HepG2 (cell line): Measurements from ENCODE around the gene INPP5E. TPM values are rescaled to one million over a fixed set of nuclear protein-coding genes. Genes with fewer than 3 reads are reported as not detected.

ENCODE experiments used
- BRCA1 ChIP-seq: sonication (generic); formaldehyde crosslinking; IDR thresholded peaks from 2 replicates; pipeline ENCODE4 v1.4.0; 2020; ENCODE audit warnings: missing genetic modification reagents
- BRD4 ChIP-seq: sonication (generic); formaldehyde crosslinking; IDR thresholded peaks from 2 replicates; pipeline ENCODE4 v1.4.0; 2020; ENCODE audit warnings: missing genetic modification reagents
- CSRNP1 ChIP-seq: sonication (generic); formaldehyde crosslinking; IDR thresholded peaks from 2 replicates; pipeline ENCODE4 v1.8.1; 2023; ENCODE audit warnings: mild to moderate bottlenecking, missing genetic modification reagents
- E2F5 ChIP-seq: sonication (generic); formaldehyde crosslinking; conservative IDR thresholded peaks from 2 replicates; pipeline ENCODE4 v1.4.0; 2020; ENCODE audit warnings: missing genetic modification reagents
- ELF1 ChIP-seq: sonication (generic); formaldehyde crosslinking; IDR thresholded peaks from 2 replicates; pipeline ENCODE4 v1.4.0; 2020; ENCODE audit warnings: missing genetic modification reagents
- FUBP1 ChIP-seq: sonication (generic); formaldehyde crosslinking; IDR thresholded peaks from 2 replicates; pipeline ENCODE4 v1.5.1; 2020; ENCODE audit warnings: missing genetic modification reagents, mild to moderate bottlenecking, borderline replicate concordance
- GPBP1L1 ChIP-seq: sonication (generic); formaldehyde crosslinking; IDR thresholded peaks from 2 replicates; pipeline ENCODE4 v1.5.0; 2020; ENCODE audit warnings: mild to moderate bottlenecking, missing genetic modification reagents
- KDM2A ChIP-seq: sonication (generic); formaldehyde crosslinking; IDR thresholded peaks from 2 replicates; pipeline ENCODE4 v1.4.0; 2020; ENCODE audit warnings: low read depth, missing genetic modification reagents, borderline replicate concordance
- MED1 ChIP-seq: sonication (generic); formaldehyde crosslinking; IDR thresholded peaks from 2 replicates; pipeline ENCODE4 v1.4.0; 2020; ENCODE audit warnings: missing genetic modification reagents
- NFAT5 ChIP-seq: sonication (generic); formaldehyde crosslinking; IDR thresholded peaks from 2 replicates; pipeline ENCODE4 v1.4.0; 2020; ENCODE audit warnings: missing genetic modification reagents
- POLR2A ChIP-seq, 2 experiments: IDR thresholded peaks; 2 replicates each; pipeline ENCODE4 v1.6.1; 2011; ENCODE audit warnings: low read depth in 2 of 2, low read length in 2 of 2, mild to moderate bottlenecking in 1 of 2, moderate library complexity in 1 of 2; ENCODE audit not compliant: insufficient read depth in 1 of 2
- RFX5 ChIP-seq: IDR thresholded peaks from 2 replicates; pipeline ENCODE4 v1.6.1; 2011; ENCODE audit warnings: low read depth, low read length, improper control_type of control experiment
- SKI ChIP-seq: fragments of 450-650 bp; IDR thresholded peaks from one replicate; pipeline ENCODE4 v1.6.1; 2018; ENCODE audit warnings: mild to moderate bottlenecking; ENCODE audit not compliant: partially characterized antibody
- SNAI1 ChIP-seq: sonication (generic); formaldehyde crosslinking; IDR thresholded peaks from 2 replicates; pipeline ENCODE4 v1.5.0; 2020; ENCODE audit warnings: mild to moderate bottlenecking, missing genetic modification reagents, borderline replicate concordance
- ZNF138 ChIP-seq: sonication (generic); formaldehyde crosslinking; IDR thresholded peaks from 2 replicates; pipeline ENCODE4 v1.5.0; 2020; ENCODE audit warnings: mild to moderate bottlenecking, low read depth, missing genetic modification reagents
- ZNF629 ChIP-seq: sonication (generic); formaldehyde crosslinking; conservative IDR thresholded peaks from 2 replicates; pipeline ENCODE4 v1.5.0; 2020; ENCODE audit warnings: missing genetic modification reagents
- ZNF816 ChIP-seq: sonication (generic); formaldehyde crosslinking; IDR thresholded peaks from 2 replicates; pipeline ENCODE4 v1.8.0; 2022; ENCODE audit warnings: missing genetic modification reagents, mild to moderate bottlenecking, borderline replicate concordance
- polyA plus RNA-seq, 8 experiments: library from polyadenylated mRNA; depleted of rRNA in 3 of 8; stranded (reverse) in 7 of 8; unstranded in 1 of 8; fragments of >200 nt; fragmentation: Illumina TruSeq in 4 of 8; extraction: Trizol in 4 of 8; gene quantifications; 2 replicates each; pipeline versions ENCODE4 v1.2.1 to v1.2.3, GENCODE V29; 2011 to 2016; ENCODE audit warnings: low read depth in 4 of 8, missing spikeins in 1 of 8, mixed read lengths in 1 of 8; ENCODE audit not compliant: insufficient read depth in 1 of 8
- total RNA-seq, 5 experiments: library from RNA; depleted of rRNA; stranded (reverse); fragments of >200 nt; fragmentation: Illumina TruSeq; extraction: Trizol; gene quantifications; 2 replicates each; pipeline ENCODE4 v1.2.3, GENCODE V29; 2016; ENCODE audit warnings: low read depth in 1 of 5

Gene INPP5E
- total and polyA plus RNA-seq, 2 of the 13 experiments (the other 11 are each of a cell fraction or from before 2014, with no cell fraction given), result 5.5 TPM

- TF ChIP-seq E2F5 (CRISPR knock-in tag) (no peak), RFX5 (no peak), BRCA1 (CRISPR knock-in tag) (0 out of 2 replicates have a peak, but pooled peaks have one; percentile 11), CSRNP1 (CRISPR knock-in tag) (no peak), MED1 (CRISPR knock-in tag) (peak; percentile 54), ELF1 (0 out of 2 replicates have a peak, but pooled peaks have one; percentile 11), ZNF816 (CRISPR knock-in tag) (no peak), KDM2A (CRISPR knock-in tag) (peak; percentile 78), NFAT5 (CRISPR knock-in tag) (no peak), POLR2A (IDR thresholded peaks at IDR 0.05; ENCODE audit: insufficient read depth in 1 of 2, low read depth in 2 of 2, low read length in 2 of 2) (peak in 1 of 2 experiments; percentile 82; a peak in 2 of 4 replicates), GPBP1L1 (CRISPR knock-in tag) (no peak), ZNF138 (CRISPR knock-in tag) (no peak), SNAI1 (no peak), BRD4 (peak; percentile 69; the same call in 1 of the 2 replicates), FUBP1 (no peak), ZNF629 (no peak), SKI (peak; percentile 19)
Measured at GRCh38 chr9:136482793-136483588, 43.3 kb upstream of the INPP5E start, which contains the start of gene SEC16A (continued).
